Chondrocyte (in vitro differentiated cells): Measurements from ENCODE around the gene UNC45B. TPM values are rescaled to one million over a fixed set of nuclear protein-coding genes. Genes with fewer than 3 reads are reported as not detected.
"Not testable (repeated sequence)": the region's sequence is repeated elsewhere in the genome, so short reads cannot be mapped to it uniquely, and the experiment has no call there.

Source experiments
- DNase-seq: peaks from one replicate; pipeline ENCODE4 v3.0.0; 2021; ENCODE audit warnings: mixed read lengths, low spot score
- H3K27ac Mint-ChIP-seq: one replicate; pipeline ENCODE4 v1.8.0; 2021; ENCODE audit warnings: mild to moderate bottlenecking, moderate library complexity, mixed read lengths; ENCODE audit not compliant: unreplicated experiment
- H3K27me3 Mint-ChIP-seq: 2 replicates; pipeline ENCODE4 v1.8.0; 2021; ENCODE audit warnings: low read depth, mixed read lengths
- H3K36me3 Mint-ChIP-seq: 2 replicates; pipeline ENCODE4 v1.8.0; 2021; ENCODE audit warnings: low read depth, mixed read lengths
- H3K4me1 Mint-ChIP-seq: 2 replicates; pipeline ENCODE4 v1.8.0; 2021; ENCODE audit warnings: low read depth, mild to moderate bottlenecking, mixed read lengths
- H3K4me3 Mint-ChIP-seq: one replicate; pipeline ENCODE4 v1.8.0; 2021; ENCODE audit warnings: mild to moderate bottlenecking, moderate library complexity, mixed read lengths; ENCODE audit not compliant: unreplicated experiment
- H3K9me3 Mint-ChIP-seq: 2 replicates; pipeline ENCODE4 v1.8.0; 2021; ENCODE audit warnings: low read depth, mixed read lengths
- CTCF ChIP-seq: fragments of 200-600 bp; sonication (generic); IDR thresholded peaks from 2 replicates; pipeline ENCODE4 v1.5.0; 2021; ENCODE audit warnings: antibody characterized with exemption, mild to moderate bottlenecking, moderate library complexity
- total RNA-seq: library from RNA; stranded (reverse); gene quantifications from 3 replicates; pipeline ENCODE4 v1.2.1, GENCODE V29; 2021

Gene UNC45B
- total RNA-seq, 1 donor from 2014 or later, result not detected

DNA sequence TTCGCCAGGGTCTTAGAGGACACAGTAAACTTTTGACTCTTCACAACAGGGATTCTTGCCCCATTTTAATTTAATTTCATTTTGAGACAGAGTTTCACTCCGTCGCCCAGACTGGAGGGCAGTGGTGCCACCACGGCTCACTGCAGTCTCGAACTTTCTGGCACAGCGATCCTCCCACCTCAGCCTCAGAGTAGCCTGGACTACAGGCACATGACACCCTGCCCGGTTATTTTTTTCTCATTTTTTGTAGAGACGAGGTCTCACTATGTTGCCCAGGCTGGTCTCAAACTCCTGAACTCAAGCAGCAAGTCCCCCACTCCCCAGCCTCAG, 5.2 kb upstream of the UNC45B start:
- TF ChIP-seq CTCF, result peak; percentile 66
- Mint-ChIP-seq H3K36me3 (peaks cover 5% of the 10 kb centered on the region), H3K27ac (no peak overlapping the region), H3K4me1 (peaks cover 11% of the 10 kb centered on the region), H3K27me3 (peaks cover 2% of the 10 kb centered on the region), H3K4me3 (peak overlapping the region; percentile 78), H3K9me3 (no peaks in the 10 kb centered on the region)
- no peak for DNase-seq

DNA sequence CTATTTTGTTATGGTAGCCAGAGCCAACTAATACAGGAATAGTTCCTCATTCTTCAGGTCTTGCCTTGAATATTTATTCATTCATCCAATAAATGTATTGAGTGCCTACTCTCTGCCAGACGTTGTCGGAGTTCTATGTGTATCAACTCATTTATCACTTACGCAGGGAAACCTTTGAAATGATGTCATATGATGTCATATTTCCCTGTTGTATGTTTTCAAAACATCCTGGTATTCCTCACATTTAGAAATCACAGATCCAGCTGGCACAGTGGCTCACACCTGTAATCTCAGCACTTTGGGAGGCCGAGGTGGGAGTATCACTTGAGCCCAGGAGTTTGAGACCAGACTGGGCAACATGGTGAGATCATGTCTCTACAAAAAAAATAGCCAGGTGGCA, 2.8 kb upstream of the UNC45B start:
- no peak overlapping the region for H3K27ac Mint-ChIP-seq
- peaks cover 11% of the 10 kb centered on the region for H3K4me1 Mint-ChIP-seq
- no peak overlapping the region for H3K4me3 Mint-ChIP-seq
- peaks cover 9% of the 10 kb centered on the region for H3K27me3 Mint-ChIP-seq
- no peak for DNase-seq
- no peaks in the 10 kb centered on the region for H3K36me3 Mint-ChIP-seq
- no peaks in the 10 kb centered on the region for H3K9me3 Mint-ChIP-seq
- no peak for TF ChIP-seq CTCF

GRCh38 chr17:35146214-35146833, 1.3 kb upstream of the UNC45B start:
- DNase-seq, result no peak
- H3K4me3 Mint-ChIP-seq, result no peak overlapping the region
- H3K27ac Mint-ChIP-seq, result no peak overlapping the region
- H3K9me3 Mint-ChIP-seq, result no peaks in the 10 kb centered on the region
- TF ChIP-seq CTCF, result no peak
- peaks cover 4% of the 10 kb centered on the region for H3K4me1 Mint-ChIP-seq
- H3K36me3 Mint-ChIP-seq, result no peaks in the 10 kb centered on the region
- H3K27me3 Mint-ChIP-seq, result peaks cover 9% of the 10 kb centered on the region

DNA sequence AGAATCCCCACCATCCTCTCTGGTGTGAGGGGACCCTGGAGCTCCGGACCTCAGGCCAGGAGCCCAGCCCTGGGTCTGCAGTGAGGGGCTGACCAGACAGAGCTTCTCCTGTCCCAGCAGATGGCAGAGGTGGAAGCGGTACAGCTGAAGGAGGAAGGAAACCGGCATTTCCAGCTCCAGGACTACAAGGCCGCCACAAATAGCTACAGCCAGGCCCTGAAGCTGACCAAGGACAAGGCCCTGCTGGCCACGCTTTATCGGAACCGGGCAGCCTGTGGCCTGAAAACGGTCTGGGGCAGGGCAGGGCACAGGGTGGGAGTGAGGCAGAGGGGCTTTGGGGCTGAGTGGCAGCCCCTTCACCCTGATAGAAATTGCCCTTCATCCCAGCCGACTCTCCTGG, 527 bp downstream of the UNC45B start:
- Mint-ChIP-seq H3K4me3 (no peak overlapping the region), H3K4me1 (no peaks in the 10 kb centered on the region), H3K9me3 (no peaks in the 10 kb centered on the region), H3K36me3 (no peaks in the 10 kb centered on the region), H3K27me3 (peaks cover 18% of the 10 kb centered on the region), H3K27ac (no peak overlapping the region)
- TF ChIP-seq CTCF, result no peak
- DNase-seq, result no peak

- Mint-ChIP-seq H3K27me3 (peaks cover 21% of the 10 kb centered on the region), H3K36me3 (no peaks in the 10 kb centered on the region), H3K9me3 (no peaks in the 10 kb centered on the region), H3K4me1 (no peaks in the 10 kb centered on the region), H3K4me3 (no peak overlapping the region), H3K27ac (no peak overlapping the region)
- TF ChIP-seq CTCF, result no peak
- no peak for DNase-seq
Measured at GRCh38 chr17:35149941-35150340, 2.3 kb downstream of the UNC45B start.

- DNase-seq, result peak; percentile 68
- H3K9me3 Mint-ChIP-seq, H3K4me1 Mint-ChIP-seq, H3K27ac Mint-ChIP-seq, H3K36me3 Mint-ChIP-seq, H3K4me3 Mint-ChIP-seq: not testable (repeated sequence)
- H3K27me3 Mint-ChIP-seq, result peaks cover 23% of the 10 kb centered on the region
Measured at GRCh38 chr17:35151080-35151479, 3.5 kb downstream of the UNC45B start.
